Islet precursor cell (in vitro differentiated cells): Measurements from ENCODE around the gene ARPC5L.

Source experiments
- DNase-seq: peaks from one replicate; pipeline ENCODE4 v3.0.0-alpha.2; 2018

Gene ARPC5L

GRCh38 chr9:124868511-124869465 is 6.9 kb downstream of the ARPC5L start:
- DNase-seq, result peak; percentile 92

GRCh38 chr9:124869466-124869985 is 7.6 kb downstream of the ARPC5L start:
- DNase-seq, result peak; percentile 73

GRCh38 chr9:124869986-124870560 is 8.1 kb downstream of the ARPC5L start:
- DNase-seq, result peak; percentile 51

GRCh38 chr9:124870723-124871122 is 8.8 kb downstream of the ARPC5L start:
- peak; percentile 47 for DNase-seq

GRCh38 chr9:124871156-124871561 is 9.2 kb downstream of the ARPC5L start:
- no peak for DNase-seq

- no peak for DNase-seq
These were observed 11.7 kb downstream of the ARPC5L start for GRCh38 chr9:124873664-124874063.

GRCh38 chr9:124875501-124875900 is 13.6 kb downstream of the ARPC5L start:
- no peak for DNase-seq

GRCh38 chr9:124877021-124877782 is 15.3 kb downstream of the ARPC5L start:
- DNase-seq, result no peak

- DNase-seq, result no peak
These were observed 16.1 kb downstream of the ARPC5L start for GRCh38 chr9:124878021-124878420.

- DNase-seq, result no peak
These were observed 16.6 kb downstream of the ARPC5L start for GRCh38 chr9:124878518-124878917.

- no peak for DNase-seq
These were observed 17.3 kb downstream of the ARPC5L start for GRCh38 chr9:124879226-124879625.

- no peak for DNase-seq
These were observed 18.6 kb downstream of the ARPC5L start for GRCh38 chr9:124880501-124880900.

- peak; percentile 49 for DNase-seq
These were observed 19.3 kb downstream of the ARPC5L start for GRCh38 chr9:124881138-124881743.

- no peak for DNase-seq
These were observed 20.3 kb downstream of the ARPC5L start for GRCh38 chr9:124882231-124882630.

- DNase-seq, result no peak
These were observed 22.4 kb downstream of the ARPC5L start for GRCh38 chr9:124884376-124884775.

GRCh38 chr9:124885551-124885950 is 23.6 kb downstream of the ARPC5L start:
- DNase-seq, result no peak

- no peak for DNase-seq
These were observed 24.5 kb downstream of the ARPC5L start for GRCh38 chr9:124886461-124886860.

GRCh38 chr9:124886866-124887492 is 25.0 kb downstream of the ARPC5L start:
- DNase-seq, result no peak

- no peak for DNase-seq
These were observed 25.9 kb downstream of the ARPC5L start for GRCh38 chr9:124887832-124888231.

GRCh38 chr9:124889006-124889405 is 27.1 kb downstream of the ARPC5L start:
- DNase-seq, result no peak

GRCh38 chr9:124890179-124890578 is 28.2 kb downstream of the ARPC5L start:
- no peak for DNase-seq

GRCh38 chr9:124894035-124894740 is 32.3 kb downstream of the ARPC5L start:
- no peak for DNase-seq
